GM18873 (cell line): ENCODE data around the gene HS3ST5.
"Not testable (repeated sequence)": the region's sequence is repeated elsewhere in the genome, so short reads cannot be mapped to it uniquely, and the experiment has no call there.

Experiments
- ATAC-seq: cut with Tn5 transposase; IDR thresholded peaks from one replicate; pipeline ENCODE4 v1.9.1; 2021; ENCODE audit warnings: mild to moderate bottlenecking, moderate library complexity, moderate number of reproducible peaks; ENCODE audit not compliant: unreplicated experiment, low FRiP score

Gene HS3ST5

GRCh38 chr6:114342086-114342825 lies 567 bp downstream of the HS3ST5 start:
- ATAC-seq, result no peak

- ATAC-seq, result no peak
Observed at GRCh38 chr6:114339706-114340105, 3.1 kb downstream of the HS3ST5 start.

- ATAC-seq, result no peak
Observed at GRCh38 chr6:114334237-114334636, 8.6 kb downstream of the HS3ST5 start.

- ATAC-seq, result no peak
Observed at GRCh38 chr6:114327074-114327473, 15.7 kb downstream of the HS3ST5 start.

- no peak for ATAC-seq
Observed at GRCh38 chr6:114323784-114324183, 19.0 kb downstream of the HS3ST5 start.

GRCh38 chr6:114319749-114320148 lies 23.1 kb downstream of the HS3ST5 start:
- no peak for ATAC-seq

GRCh38 chr6:114315831-114316595 lies 26.8 kb downstream of the HS3ST5 start:
- ATAC-seq, result no peak

- not testable (repeated sequence) for ATAC-seq
Observed at GRCh38 chr6:114313816-114314215, 29.0 kb downstream of the HS3ST5 start.

GRCh38 chr6:114312931-114313330 lies 29.9 kb downstream of the HS3ST5 start:
- peak; percentile 61 for ATAC-seq

GRCh38 chr6:114310053-114310452 lies 32.8 kb downstream of the HS3ST5 start:
- no peak for ATAC-seq

- no peak for ATAC-seq
Observed at GRCh38 chr6:114304304-114304887, 38.4 kb downstream of the HS3ST5 start.

GRCh38 chr6:114301596-114302219 lies 41.1 kb downstream of the HS3ST5 start:
- no peak for ATAC-seq

- ATAC-seq, result no peak
Observed at GRCh38 chr6:114297135-114297534, 45.7 kb downstream of the HS3ST5 start.

- ATAC-seq, result no peak
Observed at GRCh38 chr6:114292431-114292830, 50.4 kb downstream of the HS3ST5 start.

GRCh38 chr6:114291428-114291827 lies 51.4 kb downstream of the HS3ST5 start:
- no peak for ATAC-seq

- ATAC-seq, result no peak
Observed at GRCh38 chr6:114290864-114291263, 52.0 kb downstream of the HS3ST5 start.

- ATAC-seq, result no peak
Observed at GRCh38 chr6:114288701-114289495, 53.9 kb downstream of the HS3ST5 start.

- no peak for ATAC-seq
Observed at GRCh38 chr6:114287461-114287860, 55.4 kb downstream of the HS3ST5 start.

GRCh38 chr6:114286211-114286610 lies 56.6 kb downstream of the HS3ST5 start:
- no peak for ATAC-seq

- ATAC-seq, result no peak
Observed at GRCh38 chr6:114284281-114284680, 58.5 kb downstream of the HS3ST5 start.
